Mucosa of descending colon (tissue), 3 donors: ENCODE data around the gene HINT2. TPM values are rescaled to one million over a fixed set of nuclear protein-coding genes. Genes with fewer than 3 reads are reported as not detected.
A peak's percentile ranks its signal among the peaks of the same experiment; 100 is the strongest.

Experiments used
- ATAC-seq: fragments of 200-7000 bp; cut with Tn5 transposase; one replicate; pipeline ENCODE4 v1.9.1; 2020; ENCODE audit warnings: mild to moderate bottlenecking, moderate library complexity
- DNase-seq, 3 donors: peaks; one replicate each; pipeline ENCODE4 v3.0.0-alpha.2; 2020
- H3K36me3 ChIP-seq: fragments of 200-600 bp; one replicate; pipeline ENCODE4 v1.8.0; 2021; ENCODE audit warnings: low read depth, mild to moderate bottlenecking
- H3K4me1 ChIP-seq: fragments of 200-600 bp; one replicate; pipeline ENCODE4 v1.8.0; 2021; ENCODE audit warnings: low read depth, mild to moderate bottlenecking
- H3K4me3 ChIP-seq: fragments of 200-600 bp; one replicate; pipeline ENCODE4 v1.8.0; 2021; ENCODE audit warnings: mild to moderate bottlenecking
- H3K9me3 ChIP-seq: fragments of 200-600 bp; one replicate; pipeline ENCODE4 v1.8.0; 2021; ENCODE audit warnings: mild to moderate bottlenecking
- CTCF ChIP-seq: fragments of 200-600 bp; IDR thresholded peaks from one replicate; pipeline ENCODE4 v1.8.0; 2022; ENCODE audit warnings: antibody characterized with exemption, mild to moderate bottlenecking
- intact Hi-C, 2 donors: fragments of 100-400 bp; cut with DNase I in 1 of 2; cut with micrococcal nuclease in 1 of 2; formaldehyde crosslinking; loops; one replicate each; pipeline versions ENCODE4 v1.11.0 to v1.11.1; 2022; cut with DNase I, micrococcal nuclease
- long read RNA-seq, 2 donors: library from polyadenylated mRNA; unstranded; transcript quantifications; one replicate each; pipeline ENCODE4 v2.0.0, GENCODE V29; 2019 to 2021
- total RNA-seq, 3 donors: library from RNA; stranded (reverse); fragmentation: NEBNext Ultra II Directional in 2 of 3; extraction: Animal tissue kit (Norgen Biotek cat#: 25700) in 2 of 3; gene quantifications; one replicate each; pipeline versions ENCODE4 v1.2.1 to v1.2.4, GENCODE V29; 2021 to 2023
- donor health status: DM: no; HTN: no; CAD: no; lungs with moderate emphysema.
- donor health status: DM: no; HTN: no; CAD: no.
- donor health status: DM: no; HTN: yes; CAD: no.

HINT2 gene
- total RNA-seq, result 10 to 100 TPM; 38.9 to 68.6 (median 54.6) TPM
- long read RNA-seq, donor 1, transcript HINT2-201 (5 exons, 628 nt), result major isoform, 23 of 28 reads
- long read RNA-seq, donor 1, partial matches to known transcripts, result 2 of 28 reads
- long read RNA-seq, donor 1, other reads (novel, unspliced or antisense), result 1 of 28 reads
- long read RNA-seq, donor 2, transcript HINT2-201 (5 exons, 628 nt), result major isoform, 26 of 32 reads
- long read RNA-seq, donor 2, partial matches to known transcripts, result 0 of 32 reads
- long read RNA-seq, donor 2, other reads (novel, unspliced or antisense), result 2 of 32 reads

DNA sequence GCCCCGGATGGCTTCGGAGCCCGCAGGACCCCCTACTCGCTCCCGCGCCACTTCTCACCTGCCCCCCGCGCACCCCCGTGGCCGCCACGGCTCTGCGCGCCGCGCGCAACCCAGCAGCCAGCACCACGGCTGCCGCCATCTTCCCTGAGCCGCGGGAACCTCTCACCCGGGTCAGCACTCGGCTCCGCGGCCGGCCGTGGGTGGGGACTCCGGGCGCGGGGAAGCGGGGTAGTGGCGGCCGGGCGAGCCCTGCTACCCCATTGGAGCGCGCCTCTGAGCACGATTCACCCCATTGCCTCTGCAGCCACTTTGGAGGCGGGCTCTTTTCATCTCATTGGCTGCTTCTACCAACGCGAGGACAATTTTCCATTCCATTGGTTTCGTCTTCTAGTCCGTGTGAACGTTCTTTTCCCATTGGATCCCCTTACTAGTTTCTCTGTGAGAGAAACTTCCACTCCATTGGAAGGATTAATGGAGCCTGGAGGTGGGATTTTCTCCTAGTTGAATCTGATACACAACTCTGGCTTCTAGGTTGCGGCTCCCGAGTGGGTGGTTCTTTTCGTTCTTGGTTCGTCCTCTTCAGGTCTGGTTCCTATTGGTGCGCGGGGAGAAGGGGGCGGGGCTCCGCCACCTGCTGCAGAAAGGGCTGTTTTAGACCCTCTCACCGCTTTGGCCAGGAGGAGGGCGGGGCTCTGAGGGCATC is at the start of gene HINT2:
Gene HINT2, minus strand, starts transcription at position 202 of the 703 bp plus-strand sequence. Its CDS starts 63 bp downstream, at position 139.
- intact Hi-C loops, result no loop called here
- no peak for TF ChIP-seq CTCF
- Histone ChIP-seq H3K4me3 (peak within 1 kb of the TSS; percentile 87), H3K9me3 (no peaks in the 10 kb centered on the region), H3K4me1 (peaks cover 20% of the 10 kb centered on the region), H3K36me3 (no peaks in the 10 kb centered on the region)
- peak; percentile 89 for ATAC-seq
- peak; percentile 97 to 99 (median 99) for DNase-seq

- no peaks in the 10 kb centered on the region for H3K9me3 ChIP-seq
- H3K4me3 ChIP-seq, result no peak overlapping the region
- no peak for TF ChIP-seq CTCF
- no peaks in the 10 kb centered on the region for H3K36me3 ChIP-seq
- no peaks in the 10 kb centered on the region for H3K4me1 ChIP-seq
- DNase-seq, result no peak
- no peak for ATAC-seq
- intact Hi-C loops, result no loop called here
These were observed 48.7 kb upstream of the HINT2 start for GRCh38 chr9:35863583-35863982.

- no peaks in the 10 kb centered on the region for H3K4me1 ChIP-seq
- TF ChIP-seq CTCF, result no peak
- DNase-seq (no peak), ATAC-seq (no peak)
- no peaks in the 10 kb centered on the region for H3K9me3 ChIP-seq
- intact Hi-C loops, result no loop called here
- H3K4me3 ChIP-seq, result no peak overlapping the region
- no peaks in the 10 kb centered on the region for H3K36me3 ChIP-seq
These were observed 47.5 kb upstream of the HINT2 start for GRCh38 chr9:35862328-35862727.

DNA sequence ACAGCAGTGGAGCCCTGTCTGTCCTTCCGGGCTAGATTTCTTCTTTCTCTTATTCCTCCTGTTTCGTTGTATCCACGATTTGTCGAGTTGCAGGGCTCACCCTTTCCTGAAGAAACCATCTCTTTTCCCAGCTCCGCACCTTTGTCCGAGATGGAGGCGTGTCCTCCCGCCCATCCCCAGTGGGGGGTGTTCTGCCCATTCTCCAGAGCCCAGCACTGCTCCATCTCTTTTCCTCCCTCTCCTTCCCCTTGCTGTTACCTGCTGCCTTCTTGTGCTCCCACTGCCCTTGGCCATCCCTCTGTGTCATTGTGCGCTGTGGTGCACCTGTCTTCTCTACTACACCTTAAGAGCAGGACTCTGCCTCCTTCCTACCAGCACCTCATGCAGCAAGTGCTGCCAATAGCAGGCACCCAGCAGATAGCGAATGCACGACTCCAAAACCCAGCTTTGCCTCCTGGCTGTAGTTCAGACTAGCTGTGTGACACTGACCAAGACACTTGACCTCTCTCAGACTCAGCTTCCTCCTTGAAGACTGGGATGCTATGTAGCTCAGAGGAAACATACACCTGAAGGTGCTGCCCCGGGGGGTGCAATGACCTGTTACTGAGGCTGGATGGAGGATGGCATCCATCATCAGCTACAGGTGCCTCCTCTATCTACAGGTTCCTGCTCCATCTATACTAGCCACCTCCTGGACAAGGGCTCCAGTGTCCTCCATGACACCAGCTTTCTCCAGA is 46.5 kb upstream of the HINT2 start:
- ATAC-seq (no peak), DNase-seq (no peak)
- Histone ChIP-seq H3K4me3 (no peak overlapping the region), H3K4me1 (no peaks in the 10 kb centered on the region), H3K36me3 (no peaks in the 10 kb centered on the region), H3K9me3 (no peaks in the 10 kb centered on the region)
- no peak for TF ChIP-seq CTCF
- intact Hi-C loops, result no loop called here

DNA sequence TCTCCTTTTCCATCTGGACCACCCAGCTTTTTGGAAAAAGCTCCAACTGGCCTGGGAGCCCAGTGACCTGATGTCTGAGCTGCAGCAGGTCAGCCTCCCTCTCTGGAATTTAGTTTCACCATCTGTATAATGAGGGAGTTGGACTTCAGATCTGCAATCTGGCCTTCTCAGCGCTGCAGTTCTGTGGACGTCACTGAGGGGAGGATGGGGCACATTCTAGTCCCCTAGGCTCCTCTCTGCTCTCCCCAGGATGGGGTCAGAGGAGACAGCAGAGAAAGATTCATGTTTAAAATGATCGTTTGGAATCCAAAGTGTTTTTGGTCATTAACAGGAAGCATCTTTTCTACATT is 45.1 kb upstream of the HINT2 start:
- no peak for TF ChIP-seq CTCF
- intact Hi-C loops, result no loop called here
- Histone ChIP-seq H3K4me3 (no peak overlapping the region), H3K9me3 (no peaks in the 10 kb centered on the region), H3K36me3 (no peaks in the 10 kb centered on the region), H3K4me1 (no peaks in the 10 kb centered on the region)
- DNase-seq, result no peak
- no peak for ATAC-seq
